OCI-LY3 (cell line): ENCODE results near the gene GRM8.

ENCODE experiments used
- CTCF ChIP-seq: fragments of 200-600, 300-600 bp; sonication (generic); IDR thresholded peaks from 2 replicates; pipeline ENCODE4 v1.5.1; 2014; ENCODE audit warnings: antibody characterized with exemption, low read length, low read depth
- EZH2phosphoT487 ChIP-seq: fragments of 200-600 bp; shearing (Covaris generic); IDR thresholded peaks from 2 replicates; pipeline ENCODE4 v1.6.1; 2018; ENCODE audit warnings: antibody characterized with exemption, mixed run types, low read depth

- TF ChIP-seq CTCF (no peak), EZH2phosphoT487 (no peak)
Measured at GRCh38 chr7:126768836-126769235, 483.9 kb downstream of the GRM8 start.
